GM15510 (cell line): Measurements from ENCODE around the gene CTU2.

Source experiments
- POLR2A ChIP-seq: IDR thresholded peaks from 3 replicates; pipeline ENCODE4 v1.6.1; 2011; ENCODE audit warnings: borderline replicate concordance; ENCODE audit not compliant: insufficient read length; ENCODE audit errors: extremely low read depth

The CTU2 gene

GRCh38 chr16:88676502-88677242 is 29.6 kb upstream of the CTU2 start:
- no peak for TF ChIP-seq POLR2A

- peak; percentile 6 for TF ChIP-seq POLR2A
These were observed 28.6 kb upstream of the CTU2 start for GRCh38 chr16:88677721-88678120.

- no peak for TF ChIP-seq POLR2A
These were observed 27.9 kb upstream of the CTU2 start for GRCh38 chr16:88678224-88678979.

- no peak for TF ChIP-seq POLR2A
These were observed 25.7 kb upstream of the CTU2 start for GRCh38 chr16:88680554-88681083.

GRCh38 chr16:88681084-88681680 is 25.1 kb upstream of the CTU2 start:
- peak; percentile 38 for TF ChIP-seq POLR2A

GRCh38 chr16:88681709-88682451 is 24.4 kb upstream of the CTU2 start:
- TF ChIP-seq POLR2A = peak; percentile 51

GRCh38 chr16:88684569-88685155 is 21.6 kb upstream of the CTU2 start:
- no peak for TF ChIP-seq POLR2A

GRCh38 chr16:88685156-88686061 is 20.9 kb upstream of the CTU2 start:
- no peak for TF ChIP-seq POLR2A

- TF ChIP-seq POLR2A = no peak
These were observed 20.3 kb upstream of the CTU2 start for GRCh38 chr16:88686062-88686438.

GRCh38 chr16:88686439-88687253 is 19.7 kb upstream of the CTU2 start, which contains the start of gene SNAI3:
Gene SNAI3, minus strand, starts transcription at chr16:88686507. Its CDS starts 101 bp downstream, at chr16:88686406.
- TF ChIP-seq POLR2A = no peak

GRCh38 chr16:88687254-88687576 is 19.1 kb upstream of the CTU2 start:
- no peak for TF ChIP-seq POLR2A

- TF ChIP-seq POLR2A = no peak
These were observed 18.7 kb upstream of the CTU2 start for GRCh38 chr16:88687676-88688012.
